ENCODE data around the gene FOXO3. TPM values are rescaled to one million over a fixed set of nuclear protein-coding genes. Genes with fewer than 3 reads are reported as not detected.

FOXO3 gene
- total and polyA plus RNA-seq, 2 of the 13 experiments (the other 11 are each of a cell fraction or from before 2014, with no cell fraction given), result 16.0 to 22.5 TPM

DNA sequence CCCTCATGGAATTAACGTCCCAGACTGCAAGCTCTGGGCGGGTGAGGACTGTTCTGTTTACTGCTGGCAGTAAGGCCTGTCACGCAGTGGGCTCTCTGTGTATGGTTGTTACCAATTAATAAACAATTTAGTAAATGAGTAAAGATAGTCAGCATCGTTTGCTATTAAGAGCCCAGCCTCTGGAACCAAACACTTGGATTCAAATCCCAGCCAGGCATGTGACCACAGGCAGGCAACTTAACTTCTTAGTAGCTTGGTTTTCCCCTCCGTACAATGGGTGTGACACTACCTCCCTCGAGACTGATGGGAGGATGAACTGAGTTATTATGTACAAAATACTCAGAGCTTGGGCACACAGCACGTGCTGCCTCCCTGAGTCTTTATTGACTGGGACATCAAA, 149.8 kb downstream of the FOXO3 start:
- no peaks in the 10 kb centered on the region for H3K36me3 ChIP-seq (replicated peaks in 1 of 2; ENCODE audit: control insufficient read depth in 1 of 2, insufficient read depth in 2 of 2, low read length in 2 of 2)
- CTCF ChIA-PET (ENCODE audit: low intra/inter-chr PET ratio, low total read pairs), result no interaction called here
- DNase-seq (ENCODE audit: low spot score), result no peak
- ATAC-seq, result no peak
- H3K27ac ChIP-seq (ENCODE audit: extremely low read length, insufficient read depth, low read length), result no peak overlapping the region
- intact Hi-C loops (cut with micrococcal nuclease; ENCODE audit: unreplicated experiment), result loop anchor here (5.0 to 10.0 kb wide), 2 partner anchors 72 to 146 kb away; partner anchors contain the start of gene FOXO3
- no peaks in the 10 kb centered on the region; a peak in 1 of 5 replicates for H3K27me3 ChIP-seq (ENCODE audit: control insufficient read depth in 1 of 2, insufficient read depth in 2 of 2, low read length in 2 of 2)
- peaks cover 78% of the 10 kb centered on the region for H3K4me1 ChIP-seq (ENCODE audit: insufficient read depth, low read length)
- no TSS peak for BruUV-seq (replicated peaks)
- no peak for FAIRE-seq
- no peaks in the 10 kb centered on the region for H3K79me2 ChIP-seq (ENCODE audit: insufficient read depth, low read length)
- POLR2A ChIA-PET, result no interaction called here
- no peak overlapping the region for H3K9ac ChIP-seq (ENCODE audit: insufficient read depth, low read depth, low read length)
- in situ Hi-C loops (cut with HindIII; ENCODE audit: extremely low pct_ligation_motif_present, low pct_unique_long_range_greater_than_20kb), result no loop called here
- H3K4me3 ChIP-seq (replicated peaks in 1 of 3; ENCODE audit: insufficient read depth in 1 of 3, low read depth in 2 of 3, low read length in 3 of 3), result no peak overlapping the region
- no peaks in the 10 kb centered on the region for H3K9me3 ChIP-seq (ENCODE audit: low read length)
- H3K4me2 ChIP-seq (ENCODE audit: low read depth, low read length), result no peak overlapping the region
- H4K20me1 ChIP-seq (ENCODE audit: insufficient read depth, low read length), result no peaks in the 10 kb centered on the region
- WGBS (ENCODE audit: low lambda C conversion rate), result 29% methylated on average over 6 of the region's 7 CpGs
- TF ChIP-seq, protein P1, sequence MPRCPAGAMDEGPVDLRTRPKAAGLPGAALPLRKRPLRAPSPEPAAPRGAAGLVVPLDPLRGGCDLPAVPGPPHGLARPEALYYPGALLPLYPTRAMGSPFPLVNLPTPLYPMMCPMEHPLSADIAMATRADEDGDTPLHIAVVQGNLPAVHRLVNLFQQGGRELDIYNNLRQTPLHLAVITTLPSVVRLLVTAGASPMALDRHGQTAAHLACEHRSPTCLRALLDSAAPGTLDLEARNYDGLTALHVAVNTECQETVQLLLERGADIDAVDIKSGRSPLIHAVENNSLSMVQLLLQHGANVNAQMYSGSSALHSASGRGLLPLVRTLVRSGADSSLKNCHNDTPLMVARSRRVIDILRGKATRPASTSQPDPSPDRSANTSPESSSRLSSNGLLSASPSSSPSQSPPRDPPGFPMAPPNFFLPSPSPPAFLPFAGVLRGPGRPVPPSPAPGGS (CRISPR knock-in tag; IDR thresholded peaks at IDR 0.05), result no peak
- TF ChIP-seq ZNF629 (CRISPR knock-in tag; conservative IDR thresholded peaks at IDR 0.05), result peak; percentile 64
- TF ChIP-seq PPARG (CRISPR knock-in tag; conservative IDR thresholded peaks at IDR 0.05), result no peak
- no peak for TF ChIP-seq SRF (IDR thresholded peaks at IDR 0.05; ENCODE audit: low read depth, low read length)
- TF ChIP-seq SP5 (CRISPR knock-in tag; IDR thresholded peaks at IDR 0.05; ENCODE audit: borderline replicate concordance, low read depth), result no peak
- TF ChIP-seq ZNF446 (CRISPR knock-in tag; IDR thresholded peaks at IDR 0.05), result no peak
- no peak for TF ChIP-seq HNRNPL (IDR thresholded peaks at IDR 0.05; ENCODE audit: low read depth, low read length)
- no peak overlapping the region for H2AFZ ChIP-seq (ENCODE audit: low read length)

DNA sequence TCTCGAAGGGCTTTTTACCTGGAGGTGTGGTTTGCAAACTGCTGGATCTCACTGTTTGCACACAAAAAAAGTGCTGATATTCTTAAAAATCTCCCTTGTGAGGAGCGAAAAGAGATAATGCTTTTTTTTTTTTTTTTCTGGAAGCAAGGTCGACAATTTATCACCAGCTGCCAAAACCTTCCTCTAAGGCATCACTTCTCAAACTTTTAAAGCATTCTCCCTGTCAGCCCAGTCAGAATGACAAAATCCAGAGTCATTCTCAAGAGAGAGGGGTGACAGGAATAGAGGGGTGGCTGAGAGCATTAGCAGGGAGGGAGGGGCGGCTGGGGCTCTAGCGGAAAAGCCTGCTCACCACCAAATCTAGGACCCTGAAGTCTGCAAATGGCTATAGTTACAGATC, 150.4 kb downstream of the FOXO3 start:
- no peak overlapping the region for H2AFZ ChIP-seq (ENCODE audit: low read length)
- H3K9me3 ChIP-seq (ENCODE audit: low read length), result no peaks in the 10 kb centered on the region
- CTCF ChIA-PET (ENCODE audit: low intra/inter-chr PET ratio, low total read pairs), result no interaction called here
- H3K27ac ChIP-seq (ENCODE audit: extremely low read length, insufficient read depth, low read length), result no peak overlapping the region
- no peak for ATAC-seq
- no peak for FAIRE-seq
- H4K20me1 ChIP-seq (ENCODE audit: insufficient read depth, low read length), result no peaks in the 10 kb centered on the region
- H3K4me2 ChIP-seq (ENCODE audit: low read depth, low read length), result no peak overlapping the region
- no peaks in the 10 kb centered on the region for H3K36me3 ChIP-seq (replicated peaks in 1 of 2; ENCODE audit: control insufficient read depth in 1 of 2, insufficient read depth in 2 of 2, low read length in 2 of 2)
- POLR2A ChIA-PET, result no interaction called here
- H3K9ac ChIP-seq (ENCODE audit: insufficient read depth, low read depth, low read length), result no peak overlapping the region
- no peak for DNase-seq (ENCODE audit: low spot score)
- 60% methylated on average over 5 of the region's 5 CpGs for WGBS (ENCODE audit: low lambda C conversion rate)
- in situ Hi-C loops (cut with HindIII; ENCODE audit: extremely low pct_ligation_motif_present, low pct_unique_long_range_greater_than_20kb), result no loop called here
- intact Hi-C loops (cut with micrococcal nuclease; ENCODE audit: unreplicated experiment), result loop anchor here (5.0 to 10.0 kb wide), 2 partner anchors 71 to 146 kb away; partner anchors contain the start of gene FOXO3
- H3K79me2 ChIP-seq (ENCODE audit: insufficient read depth, low read length), result no peaks in the 10 kb centered on the region
- no peaks in the 10 kb centered on the region; a peak in 1 of 5 replicates for H3K27me3 ChIP-seq (ENCODE audit: control insufficient read depth in 1 of 2, insufficient read depth in 2 of 2, low read length in 2 of 2)
- no TSS peak for BruUV-seq (replicated peaks)
- no peak overlapping the region for H3K4me3 ChIP-seq (replicated peaks in 1 of 3; ENCODE audit: insufficient read depth in 1 of 3, low read depth in 2 of 3, low read length in 3 of 3)
- peaks cover 83% of the 10 kb centered on the region for H3K4me1 ChIP-seq (ENCODE audit: insufficient read depth, low read length)
- TF ChIP-seq ZNF234 (CRISPR knock-in tag; conservative IDR thresholded peaks at IDR 0.05) (no peak), ZNF737 (CRISPR knock-in tag; IDR thresholded peaks at IDR 0.05; ENCODE audit: borderline replicate concordance) (no peak), MEIS1 (CRISPR knock-in tag; IDR thresholded peaks at IDR 0.05; ENCODE audit: borderline replicate concordance) (no peak), ZNF790 (CRISPR knock-in tag; IDR thresholded peaks at IDR 0.05; ENCODE audit: borderline replicate concordance) (no peak), PHF5A (CRISPR knock-in tag; IDR thresholded peaks at IDR 0.05; ENCODE audit: low read depth, unreplicated experiment) (no peak), TRAFD1 (CRISPR knock-in tag; IDR thresholded peaks at IDR 0.05; ENCODE audit: borderline replicate concordance) (no peak), GATA4 (IDR thresholded peaks at IDR 0.05; ENCODE audit: borderline replicate concordance, low read depth) (no peak), MXI1 (IDR thresholded peaks at IDR 0.05; ENCODE audit: borderline replicate concordance, low read depth, low read length) (no peak)
- TF ChIP-seq, protein P2, sequence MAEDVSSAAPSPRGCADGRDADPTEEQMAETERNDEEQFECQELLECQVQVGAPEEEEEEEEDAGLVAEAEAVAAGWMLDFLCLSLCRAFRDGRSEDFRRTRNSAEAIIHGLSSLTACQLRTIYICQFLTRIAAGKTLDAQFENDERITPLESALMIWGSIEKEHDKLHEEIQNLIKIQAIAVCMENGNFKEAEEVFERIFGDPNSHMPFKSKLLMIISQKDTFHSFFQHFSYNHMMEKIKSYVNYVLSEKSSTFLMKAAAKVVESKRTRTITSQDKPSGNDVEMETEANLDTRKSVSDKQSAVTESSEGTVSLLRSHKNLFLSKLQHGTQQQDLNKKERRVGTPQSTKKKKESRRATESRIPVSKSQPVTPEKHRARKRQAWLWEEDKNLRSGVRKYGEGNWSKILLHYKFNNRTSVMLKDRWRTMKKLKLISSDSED (CRISPR knock-in tag; IDR thresholded peaks at IDR 0.05), result no peak
